BLaER1 treated with 17β-estradiol and CSF1 and Interleukin-3, amounts not matched to agents 10 nM and 100 nM (cell line): Measurements from ENCODE around the gene ZDHHC16.
"Not testable (repeated sequence)": the region's sequence is repeated elsewhere in the genome, so short reads cannot be mapped to it uniquely, and the experiment has no call there.

ENCODE experiments used
- H3K27ac ChIP-seq, 11 experiments: shearing (Covaris generic); formaldehyde crosslinking; 2 replicates each; pipeline ENCODE4 v1.8.1; 2022
- H3K27me3 ChIP-seq, 11 experiments: shearing (Covaris generic); formaldehyde crosslinking; 2 replicates each; pipeline ENCODE4 v1.8.1; 2022
- H3K36me3 ChIP-seq, 11 experiments: shearing (Covaris generic); formaldehyde crosslinking; 2 replicates each; pipeline ENCODE4 v1.8.1; 2022
- H3K4me1 ChIP-seq, 10 experiments: shearing (Covaris generic); formaldehyde crosslinking; 2 replicates each; pipeline ENCODE4 v1.8.1; 2022
- H3K4me2 ChIP-seq, 11 experiments: shearing (Covaris generic); formaldehyde crosslinking; 2 replicates each; pipeline ENCODE4 v1.8.1; 2022
- H3K4me3 ChIP-seq, 10 experiments: shearing (Covaris generic); formaldehyde crosslinking; 2 replicates each; pipeline ENCODE4 v1.8.1; 2022
- H3K9ac ChIP-seq, 11 experiments: shearing (Covaris generic); formaldehyde crosslinking; 2 replicates each; pipeline ENCODE4 v1.8.1; 2022
- H3K9me3 ChIP-seq, 11 experiments: shearing (Covaris generic); formaldehyde crosslinking; replicated peaks in 1 of 11; 2 replicates each; pipeline ENCODE4 v1.8.1; 2022
- H4K20me1 ChIP-seq, 11 experiments: shearing (Covaris generic); formaldehyde crosslinking; 2 replicates each; pipeline ENCODE4 v1.8.1; 2022
- Cebpa-rat ChIP-seq, 11 experiments: shearing (Covaris generic); IDR thresholded peaks; 2 replicates each; pipeline ENCODE4 v1.8.1; 2022

The ZDHHC16 gene

GRCh38 chr10:97407211-97407951 is 38.6 kb upstream of the ZDHHC16 start:
- Histone ChIP-seq H4K20me1 (no peaks in the 10 kb centered on the region), H3K4me3 (peak overlapping the region in 2 of 10 experiments; percentile 22 to 36; a peak in 2 of 20 replicates), H3K27me3 (no peaks in the 10 kb centered on the region), H3K4me2 (peak overlapping the region; percentile 48 to 93 (median 83)), H3K27ac (peak overlapping the region; percentile 15 to 85 (median 78); a peak in 21 of 22 replicates), H3K36me3 (no peaks in the 10 kb centered on the region), H3K9me3 (no peaks in the 10 kb centered on the region), H3K4me1 (peaks cover 21 to 96% (median 53%) of the 10 kb centered on the region in 10 experiments), H3K9ac (peak overlapping the region; percentile 33 to 72 (median 66); a peak in 19 of 22 replicates)
- TF ChIP-seq Cebpa-rat (IDR thresholded peaks at IDR 0.05), result no peak

- Histone ChIP-seq H3K4me1 (peaks cover 21 to 96% (median 55%) of the 10 kb centered on the region in 10 experiments), H3K27me3 (no peaks in the 10 kb centered on the region), H3K9me3 (no peaks in the 10 kb centered on the region), H3K36me3 (no peaks in the 10 kb centered on the region), H3K9ac (peak overlapping the region in 4 of 11 experiments; percentile 4 to 72 (median 53); a peak in 4 of 22 replicates), H4K20me1 (no peaks in the 10 kb centered on the region), H3K4me2 (peak overlapping the region in 6 of 11 experiments; percentile 82 to 93 (median 86); a peak in 11 of 22 replicates), H3K27ac (peak overlapping the region in 7 of 11 experiments; percentile 30 to 85 (median 78); a peak in 11 of 22 replicates), H3K4me3 (no peak overlapping the region)
- TF ChIP-seq Cebpa-rat (IDR thresholded peaks at IDR 0.05), result no peak
Observed at GRCh38 chr10:97407952-97408248, 38.1 kb upstream of the ZDHHC16 start.

GRCh38 chr10:97408496-97408992 is 37.4 kb upstream of the ZDHHC16 start:
- Histone ChIP-seq H3K4me3 (no peak overlapping the region), H3K27ac (peak overlapping the region in 8 of 11 experiments; percentile 30 to 85 (median 68); a peak in 12 of 22 replicates), H3K27me3 (no peaks in the 10 kb centered on the region), H4K20me1 (no peaks in the 10 kb centered on the region), H3K9ac (peak overlapping the region in 5 of 11 experiments; percentile 39 to 72 (median 52); a peak in 7 of 22 replicates), H3K4me2 (peak overlapping the region in 7 of 11 experiments; percentile 31 to 93 (median 83); a peak in 13 of 22 replicates), H3K36me3 (no peaks in the 10 kb centered on the region), H3K4me1 (peaks cover 25 to 96% (median 60%) of the 10 kb centered on the region in 10 experiments), H3K9me3 (no peaks in the 10 kb centered on the region)
- no peak for TF ChIP-seq Cebpa-rat (IDR thresholded peaks at IDR 0.05)

DNA sequence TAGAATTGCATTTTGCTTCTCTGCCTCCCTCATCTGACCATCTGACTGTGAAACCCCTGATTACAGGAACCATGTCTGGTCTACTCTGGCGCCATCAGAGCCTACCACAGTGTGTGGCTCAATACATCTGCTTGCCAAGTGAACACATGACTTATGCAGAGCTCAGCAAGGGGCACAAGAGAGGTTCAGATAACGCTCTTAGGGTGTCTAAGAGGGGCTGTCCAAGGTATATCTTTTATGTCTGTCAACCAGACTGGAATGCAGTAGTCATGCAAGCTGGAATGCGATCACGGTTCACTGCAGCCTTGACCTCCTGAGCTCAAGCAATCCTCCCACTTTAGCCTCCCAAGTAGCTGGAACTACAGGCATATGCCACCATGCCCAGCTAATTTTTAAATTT is 34.6 kb upstream of the ZDHHC16 start:
- H3K27me3 ChIP-seq, result no peaks in the 10 kb centered on the region

DNA sequence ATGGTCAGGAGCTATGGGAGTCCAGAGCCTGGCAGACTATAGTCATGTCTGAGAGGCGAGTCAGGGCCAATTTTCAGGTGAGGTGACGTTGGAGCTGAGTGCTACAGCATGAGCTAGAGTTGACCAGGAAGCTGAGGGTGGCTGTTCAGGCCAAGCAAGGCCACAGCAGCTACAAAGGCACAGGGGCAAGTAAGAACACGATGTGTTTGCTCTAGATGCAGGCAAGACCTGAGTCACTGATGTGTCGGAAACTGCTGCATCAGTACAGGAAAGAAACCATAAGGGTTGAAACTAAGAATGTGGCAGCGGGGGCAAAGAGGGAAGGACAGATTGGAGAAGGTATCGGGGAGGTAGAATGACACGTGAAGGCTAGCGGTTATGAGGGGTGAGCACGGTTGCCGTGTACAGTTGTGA is 33.1 kb upstream of the ZDHHC16 start:
- no peaks in the 10 kb centered on the region for H4K20me1 ChIP-seq
- H3K9me3 ChIP-seq, result no peaks in the 10 kb centered on the region
- H3K36me3 ChIP-seq, result no peaks in the 10 kb centered on the region
- H3K27me3 ChIP-seq, result no peaks in the 10 kb centered on the region
- peak overlapping the region in 5 of 11 experiments; percentile 21 to 70 (median 44); a peak in 7 of 22 replicates for H3K27ac ChIP-seq
- TF ChIP-seq Cebpa-rat (IDR thresholded peaks at IDR 0.05), result no peak
- H3K4me1 ChIP-seq, result peaks cover 29 to 88% (median 60%) of the 10 kb centered on the region in 10 experiments
- H3K4me3 ChIP-seq, result no peak overlapping the region
- H3K4me2 ChIP-seq, result peak overlapping the region in 5 of 11 experiments; percentile 68 to 74 (median 70); a peak in 8 of 22 replicates
- H3K9ac ChIP-seq, result no peak overlapping the region

More for the DNA sequence above, 34.6 kb upstream of the ZDHHC16 start:
- H3K9me3 ChIP-seq, result no peaks in the 10 kb centered on the region
- no peaks in the 10 kb centered on the region for H4K20me1 ChIP-seq
- no peak overlapping the region for H3K4me3 ChIP-seq
- H3K27ac ChIP-seq, result no peak overlapping the region
- H3K4me1 ChIP-seq, result peaks cover 34 to 96% (median 66%) of the 10 kb centered on the region in 10 experiments
- H3K36me3 ChIP-seq, result no peaks in the 10 kb centered on the region
- peak overlapping the region in 4 of 11 experiments; percentile 2 to 20 (median 12); a peak in 5 of 22 replicates for H3K4me2 ChIP-seq
- TF ChIP-seq Cebpa-rat (IDR thresholded peaks at IDR 0.05), result no peak
- H3K9ac ChIP-seq, result no peak overlapping the region

GRCh38 chr10:97416565-97416964 is 29.4 kb upstream of the ZDHHC16 start:
- no peaks in the 10 kb centered on the region for H4K20me1 ChIP-seq
- peak overlapping the region in 10 of 11 experiments; percentile 43 to 74 (median 58); a peak in 19 of 22 replicates for H3K4me2 ChIP-seq
- no peaks in the 10 kb centered on the region for H3K27me3 ChIP-seq
- no peaks in the 10 kb centered on the region for H3K9me3 ChIP-seq
- 0 out of 22 replicates have a peak overlapping the region, but pooled peaks of 1 of the 11 experiments have one; percentile 9 for H3K9ac ChIP-seq
- H3K4me3 ChIP-seq, result no peak overlapping the region
- TF ChIP-seq Cebpa-rat (IDR thresholded peaks at IDR 0.05), result no peak
- no peaks in the 10 kb centered on the region for H3K36me3 ChIP-seq
- H3K4me1 ChIP-seq, result peaks cover 48 to 93% (median 73%) of the 10 kb centered on the region in 10 experiments
- H3K27ac ChIP-seq, result peak overlapping the region in 2 of 11 experiments; percentile 15 to 21; a peak in 1 of 22 replicates

DNA sequence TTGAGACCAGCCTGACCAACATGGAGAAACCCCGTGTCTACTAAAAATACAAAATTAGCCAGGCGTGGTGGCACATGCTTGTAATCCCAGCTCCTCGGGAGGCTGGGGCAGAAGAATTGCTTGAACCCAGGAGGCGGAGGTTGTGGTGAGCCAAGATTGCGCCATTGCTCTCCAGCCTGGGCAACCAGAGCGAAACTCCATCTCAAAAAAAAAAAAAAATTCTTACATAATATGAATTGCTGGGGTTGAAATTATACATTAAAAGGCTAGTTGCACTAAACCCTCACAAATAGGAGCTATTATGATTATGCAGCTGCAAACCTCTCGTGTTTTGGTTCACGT is 22.2 kb upstream of the ZDHHC16 start:
- TF ChIP-seq Cebpa-rat (IDR thresholded peaks at IDR 0.05), result peak in 7 of 11 experiments; percentile 16 to 79 (median 42); a peak in 7 of 22 replicates
- peak overlapping the region in 7 of 11 experiments; percentile 42 to 88 (median 72); a peak in 11 of 22 replicates for H3K9ac ChIP-seq
- peak overlapping the region; percentile 67 to 92 (median 85); a peak in 20 of 22 replicates for H3K27ac ChIP-seq

GRCh38 chr10:97425964-97426775 is 19.8 kb upstream of the ZDHHC16 start, which contains the start of gene PGAM1:
Gene PGAM1 (plus strand): TSS chr10:97426191. CDS start chr10:97426308, 117 bp downstream.
- Histone ChIP-seq H3K27ac (peak within 1 kb of the TSS; percentile 81 to 96 (median 93)), H3K4me2 (peak within 1 kb of the TSS; percentile 87 to 100 (median 98)), H3K9me3 (no peaks in the 10 kb centered on the region; a peak in 1 of 22 replicates), H3K9ac (peak within 1 kb of the TSS; percentile 89 to 97 (median 94)), H3K4me3 (peak within 1 kb of the TSS; percentile 82 to 100 (median 92)), H3K4me1 (peaks cover 43 to 79% (median 71%) of the 10 kb centered on the region in 10 experiments), H3K36me3 (peaks cover 30 to 45% (median 44%) of the 10 kb centered on the region in 11 experiments), H4K20me1 (peaks cover 28 to 47% (median 42%) of the 10 kb centered on the region in 11 experiments; a peak in 21 of 22 replicates), H3K27me3 (no peaks in the 10 kb centered on the region)
- TF ChIP-seq Cebpa-rat (IDR thresholded peaks at IDR 0.05), result no peak

More for the DNA sequence above, 22.2 kb upstream of the ZDHHC16 start:
- H3K27me3 ChIP-seq, H3K9me3 ChIP-seq: not testable (repeated sequence)
- Histone ChIP-seq H3K4me3 (0 out of 20 replicates have a peak overlapping the region, but pooled peaks of 1 of the 10 experiments have one; percentile 31), H3K4me2 (peak overlapping the region; percentile 62 to 98 (median 86)), H3K4me1 (peaks cover 53 to 87% (median 73%) of the 10 kb centered on the region in 10 experiments), H3K36me3 (peaks cover 9 to 21% (median 19%) of the 10 kb centered on the region in 11 experiments; a peak in 19 of 22 replicates), H4K20me1 (peaks cover 13 to 23% (median 18%) of the 10 kb centered on the region in 11 experiments; a peak in 20 of 22 replicates)
